HS-5 (cell line): ENCODE results near the gene RELCH.

Experiments used
- DNase-seq: peaks from one replicate; pipeline ENCODE4 v3.0.0-alpha.2; 2012; ENCODE audit warnings: low read depth

Gene RELCH

DNA sequence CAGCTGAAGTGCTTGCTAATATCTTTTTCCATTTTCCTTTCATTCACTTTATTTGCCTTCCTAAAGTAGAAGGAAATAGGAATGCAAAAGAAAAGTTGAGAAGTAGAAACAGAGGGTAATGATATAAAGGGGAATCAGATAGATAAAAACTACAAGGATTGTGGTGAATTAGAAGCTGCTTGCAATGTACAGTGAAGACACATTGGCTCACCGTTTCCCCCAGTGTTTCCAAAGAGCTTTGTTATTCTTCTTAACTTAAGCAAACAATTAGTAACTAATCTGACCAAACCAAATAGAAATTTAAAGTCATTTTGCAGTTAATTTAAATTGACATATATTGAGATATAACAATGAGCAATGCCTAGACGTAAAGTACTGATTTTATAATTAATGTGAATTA, 63.4 kb downstream of the RELCH start:
- no peak for DNase-seq

- no peak for DNase-seq
These were observed 71.0 kb downstream of the RELCH start for GRCh38 chr18:62258093-62258492.

- DNase-seq = no peak
These were observed 71.6 kb downstream of the RELCH start for GRCh38 chr18:62258616-62259015.

DNA sequence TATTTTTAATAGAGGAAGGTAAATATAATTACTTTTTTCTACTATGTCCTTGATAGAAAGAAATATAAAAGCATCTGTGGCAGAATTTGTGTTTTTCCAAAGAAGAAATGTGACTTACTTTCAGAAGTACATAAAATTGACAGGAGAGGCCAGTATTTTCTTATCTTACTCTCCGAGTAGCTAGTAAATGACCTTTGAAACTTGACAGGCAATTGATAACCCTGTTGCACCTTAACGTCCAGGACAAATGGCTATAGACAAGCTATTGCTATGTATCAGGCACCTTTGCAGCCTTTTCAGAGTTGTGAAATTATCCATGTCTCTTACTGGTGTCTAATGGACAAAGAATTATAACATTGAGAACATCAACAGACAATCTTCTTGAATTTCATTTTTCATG, 75.0 kb downstream of the RELCH start:
- no peak for DNase-seq

DNA sequence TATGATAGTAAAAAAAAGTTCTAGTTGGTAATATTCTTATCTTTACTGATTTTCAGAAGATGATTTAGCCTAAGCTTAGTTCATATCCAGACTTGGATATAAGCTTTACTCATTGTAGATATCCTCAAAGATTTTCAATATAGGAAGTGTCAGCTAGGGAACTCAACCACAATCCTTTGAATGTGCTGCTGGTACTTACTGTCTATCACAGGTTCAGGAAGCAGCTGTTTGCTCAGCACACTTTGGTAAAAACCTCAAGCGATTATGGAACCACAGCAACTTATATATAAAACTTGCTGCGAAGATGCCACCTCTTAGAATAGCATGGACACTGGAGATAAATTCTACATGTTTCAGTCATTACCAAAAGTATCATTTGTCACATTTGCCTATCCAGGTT, 77.9 kb downstream of the RELCH start:
- DNase-seq = no peak

DNA sequence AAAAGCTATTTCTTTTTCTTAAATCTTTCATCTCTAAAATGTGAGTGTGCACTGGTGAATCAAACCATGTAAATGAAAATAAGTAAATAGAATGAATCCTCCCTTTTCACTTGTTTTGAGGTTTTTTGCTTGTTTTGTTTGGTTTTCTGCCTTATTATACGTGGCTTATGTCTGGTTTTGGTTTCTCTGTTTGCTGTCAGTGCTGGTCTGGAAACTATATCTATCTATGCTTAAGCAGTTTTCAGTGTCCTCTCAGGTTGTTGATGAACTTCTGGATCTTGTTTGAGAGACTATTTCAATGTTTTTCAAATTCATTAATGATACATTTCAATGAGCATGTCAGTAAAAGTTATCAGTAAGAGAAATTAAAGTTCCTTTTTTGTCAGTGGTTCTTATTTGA, 90.0 kb downstream of the RELCH start:
- DNase-seq = no peak

- no peak for DNase-seq
These were observed 92.5 kb downstream of the RELCH start for GRCh38 chr18:62279561-62279960.

DNA sequence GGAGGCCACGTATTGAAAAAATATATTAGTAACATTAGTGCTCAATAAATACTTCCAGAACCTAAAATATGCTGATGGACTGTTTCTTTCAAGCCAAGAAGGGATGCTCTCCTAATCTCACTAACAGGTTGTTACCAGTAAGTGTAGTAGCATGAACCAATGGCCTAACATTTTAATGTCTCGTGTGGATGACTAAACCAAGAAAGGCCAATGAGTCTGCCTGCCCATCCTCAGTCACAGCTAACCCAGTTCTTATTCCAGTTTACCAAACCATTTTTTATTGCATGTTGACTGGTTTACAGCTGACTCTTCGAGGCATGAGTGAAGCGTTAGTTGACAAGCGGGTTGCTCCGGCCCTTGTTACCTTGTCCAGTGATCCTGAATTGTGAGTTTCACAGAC, 93.0 kb downstream of the RELCH start:
- DNase-seq = no peak

- no peak for DNase-seq
These were observed 93.7 kb downstream of the RELCH start for GRCh38 chr18:62280786-62281185.

- peak; percentile 69 for DNase-seq
These were observed 94.6 kb downstream of the RELCH start for GRCh38 chr18:62281684-62282083.

DNA sequence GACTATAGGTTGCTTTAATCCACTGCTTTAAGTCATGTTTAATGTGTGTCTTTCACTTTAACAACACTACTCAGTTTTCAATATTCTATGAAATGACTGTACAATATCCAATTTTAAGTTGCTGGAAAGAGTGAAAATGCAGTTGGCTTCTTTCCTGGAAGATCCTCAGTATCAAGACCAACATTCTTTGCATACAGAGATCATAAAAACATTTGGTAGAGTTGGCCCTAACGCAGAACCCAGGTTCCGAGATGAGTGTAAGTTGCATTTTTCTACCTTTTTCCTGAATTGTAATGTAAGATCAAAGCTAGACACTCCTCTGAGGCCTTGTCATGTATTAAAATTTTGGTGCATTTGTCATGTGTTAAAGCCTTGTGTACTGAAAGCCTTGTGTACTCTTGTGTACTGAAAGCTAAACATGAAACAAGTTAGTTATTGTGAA, 95.2 kb downstream of the RELCH start:
- DNase-seq = peak; percentile 48

GRCh38 chr18:62284637-62285036, 97.6 kb downstream of the RELCH start:
- DNase-seq = no peak

DNA sequence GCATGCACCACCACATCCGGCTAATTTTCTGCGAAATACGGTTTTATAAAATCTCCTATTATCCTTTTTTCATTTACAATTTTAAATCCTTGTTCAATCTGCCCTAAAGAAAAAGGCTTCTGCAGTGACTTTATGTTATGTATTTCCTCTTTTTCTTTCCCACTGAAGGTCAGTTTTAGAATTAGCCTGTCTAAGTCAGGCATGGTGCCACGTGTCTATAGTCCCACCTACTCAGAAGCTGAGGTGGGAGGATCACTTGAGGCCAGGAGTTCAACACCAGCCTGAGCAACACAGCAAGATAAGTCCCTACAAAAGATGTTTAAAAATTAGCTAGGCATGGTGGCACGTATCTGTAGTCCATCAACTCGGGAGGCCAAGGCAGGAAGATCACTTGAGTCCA, 98.2 kb downstream of the RELCH start:
- no peak for DNase-seq

GRCh38 chr18:62287781-62288664, 101.0 kb downstream of the RELCH start:
- DNase-seq = no peak

GRCh38 chr18:62288665-62289008, 101.6 kb downstream of the RELCH start:
- DNase-seq = no peak

DNA sequence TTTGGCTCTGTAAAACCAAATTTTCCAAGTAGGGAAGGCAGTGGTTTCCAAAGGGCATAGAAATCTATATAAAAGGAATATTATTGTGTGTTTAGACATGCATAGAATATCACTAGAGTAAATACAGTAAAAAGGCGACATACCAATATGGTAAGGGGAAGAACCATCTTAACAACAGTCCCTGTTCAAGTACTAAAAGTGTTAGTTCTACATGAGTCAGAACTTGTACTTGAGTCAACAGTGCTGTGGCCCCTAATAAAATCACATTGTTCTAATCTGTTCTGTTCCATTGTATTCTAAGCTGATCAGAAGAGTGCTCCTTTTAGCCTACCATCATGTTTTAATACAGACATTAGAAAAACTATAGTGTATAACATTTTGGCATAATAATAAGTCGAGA, 102.0 kb downstream of the RELCH start:
- DNase-seq = no peak

DNA sequence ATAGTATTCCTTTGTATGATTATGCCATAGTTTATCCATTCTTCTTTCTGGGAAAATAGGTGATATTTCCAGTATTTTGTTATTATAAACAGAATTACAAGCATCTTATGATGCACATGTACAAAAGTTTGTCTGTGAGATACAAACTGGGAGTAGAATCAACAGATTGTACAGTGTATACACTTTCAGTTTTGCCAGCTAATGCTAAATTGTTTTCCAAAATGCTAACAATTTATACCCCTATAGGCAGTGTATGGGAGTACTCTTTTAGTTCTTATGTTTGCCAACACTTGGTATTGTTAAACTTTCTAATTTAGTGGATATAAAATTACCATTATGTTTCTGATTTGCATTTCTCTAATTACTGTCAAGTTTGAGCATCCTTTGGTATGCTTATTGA, 107.0 kb downstream of the RELCH start:
- no peak for DNase-seq

DNA sequence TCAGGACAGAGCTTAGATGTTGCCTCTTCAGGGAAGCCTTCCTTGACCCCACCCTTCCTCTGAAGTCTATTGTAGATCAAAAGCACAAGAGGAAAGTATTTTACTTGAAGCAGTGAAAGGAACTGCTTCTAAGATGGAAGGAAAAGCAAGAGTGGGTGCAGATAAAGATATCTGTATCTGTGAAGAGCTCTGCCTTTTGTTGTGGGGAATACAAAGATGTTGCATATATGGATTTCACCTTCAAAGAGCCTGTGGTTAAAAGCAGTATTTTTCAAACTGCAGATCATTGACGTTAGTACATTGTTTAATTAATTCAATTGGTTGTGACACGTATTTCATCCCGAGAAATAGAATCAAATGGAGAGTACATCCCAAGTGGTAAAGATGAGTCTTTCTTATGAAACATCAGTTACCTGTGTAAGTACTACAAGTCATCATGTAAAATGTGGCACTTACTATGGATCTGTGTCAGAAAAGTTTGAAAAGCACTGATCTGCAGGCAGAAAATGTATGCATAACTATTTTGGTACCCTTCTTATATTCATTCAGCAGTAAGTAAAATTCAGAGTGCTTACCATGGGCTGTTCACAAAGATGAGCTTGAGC, 113.4 kb downstream of the RELCH start:
- DNase-seq = no peak

- no peak for DNase-seq
These were observed 114.3 kb downstream of the RELCH start for GRCh38 chr18:62301322-62301721.

DNA sequence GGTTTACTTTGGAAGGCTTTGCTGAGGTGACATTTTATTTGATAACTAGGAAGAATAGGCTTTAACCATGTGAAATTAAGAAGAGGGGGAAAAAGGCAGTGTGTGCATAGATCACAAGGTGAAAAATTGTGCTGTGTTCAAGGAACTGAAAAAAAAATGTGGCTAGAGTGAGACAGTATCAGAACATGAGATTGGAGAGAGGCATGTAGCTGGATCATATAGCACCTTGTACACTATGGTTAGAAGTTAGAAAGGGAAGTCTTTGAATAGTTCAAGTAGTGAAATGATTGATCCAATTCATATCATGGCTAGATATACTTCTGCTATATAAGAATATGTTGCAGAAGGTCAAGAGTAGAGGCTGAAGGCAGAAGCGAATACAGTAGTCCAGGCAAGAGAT, 125.8 kb downstream of the RELCH start:
- DNase-seq = no peak

DNA sequence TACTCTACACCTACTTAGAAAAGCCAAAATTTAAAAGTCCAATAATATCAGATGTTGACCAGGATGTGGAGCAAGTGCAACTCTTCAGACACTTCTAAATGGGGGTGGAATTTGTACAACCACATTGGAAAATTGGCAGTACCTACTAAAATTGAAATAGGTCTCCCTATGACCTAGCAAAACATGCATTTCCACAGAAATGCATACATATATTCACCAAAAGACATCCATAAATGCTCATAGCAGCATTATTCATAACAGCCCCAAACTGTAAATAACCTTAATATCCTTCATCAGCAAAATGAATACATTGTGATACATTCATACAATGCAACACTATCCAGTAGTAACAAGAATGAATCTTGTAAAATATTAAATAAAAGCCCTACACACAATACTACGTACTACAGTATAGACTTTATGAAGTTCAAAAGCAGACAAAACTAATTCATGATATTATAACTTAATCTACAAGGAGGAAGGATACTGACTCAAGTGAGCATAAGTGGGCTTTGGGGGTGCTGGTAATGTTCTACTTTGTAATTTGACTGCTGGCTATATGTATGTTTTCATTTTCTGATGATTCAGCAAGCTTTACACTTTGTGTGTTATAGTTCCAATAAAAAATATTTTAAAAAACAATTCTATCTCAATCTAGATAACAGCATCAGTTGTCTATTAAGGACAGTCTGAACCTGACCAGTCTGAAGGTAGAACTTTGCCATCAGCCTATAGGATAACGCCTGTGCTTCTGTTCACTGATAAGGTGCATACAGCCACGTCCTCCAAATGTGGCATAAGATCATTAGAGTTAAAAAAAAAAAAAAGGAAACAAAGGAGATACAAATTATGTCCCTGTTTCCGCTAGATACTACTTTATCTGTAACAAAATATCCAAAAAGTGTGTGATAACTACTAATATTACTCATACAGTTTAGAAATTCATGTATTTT, 131.4 kb downstream of the RELCH start:
- DNase-seq = no peak

GRCh38 chr18:62321201-62321600, 134.1 kb downstream of the RELCH start:
- DNase-seq = no peak
